Anterior cingulate cortex (tissue), 58 donors: Measurements from ENCODE around the gene ZNF408.

Experiments
- DNase-seq, 58 donors: peaks; one replicate each; lab custom pipeline; 2025; lab: John Stamatoyannopoulos, UW

Gene ZNF408

DNA sequence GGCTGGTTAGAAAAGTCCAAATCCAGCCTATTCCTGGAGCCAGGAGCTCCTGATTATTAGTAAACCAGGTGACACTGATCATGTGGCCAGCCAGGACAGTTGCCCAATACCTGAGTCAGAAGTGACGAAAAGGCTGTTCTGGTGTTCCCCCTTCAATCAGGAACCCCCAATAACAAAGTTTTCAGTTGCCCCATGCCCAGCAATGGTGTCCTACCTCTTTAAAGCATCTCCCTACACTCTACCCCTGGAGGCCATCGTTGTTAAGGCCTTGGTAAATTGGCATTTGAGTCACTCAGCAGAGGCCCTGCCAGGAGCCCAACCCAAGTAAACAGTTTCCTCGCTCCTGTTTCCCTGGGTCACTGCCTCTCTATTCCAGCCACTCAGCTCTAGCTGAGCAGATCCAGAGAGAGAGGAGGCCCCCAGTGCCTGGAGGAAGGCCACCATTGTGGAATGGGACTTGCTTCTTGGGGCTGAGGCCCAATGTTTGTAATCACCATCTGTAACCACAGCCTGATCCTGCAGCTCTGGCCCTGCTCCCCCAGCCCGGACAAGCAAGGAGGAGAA, 25.5 kb upstream of the ZNF408 start:
- DNase-seq = peak in 30 of 58 donors; percentile 18 to 84 (median 51)

DNA sequence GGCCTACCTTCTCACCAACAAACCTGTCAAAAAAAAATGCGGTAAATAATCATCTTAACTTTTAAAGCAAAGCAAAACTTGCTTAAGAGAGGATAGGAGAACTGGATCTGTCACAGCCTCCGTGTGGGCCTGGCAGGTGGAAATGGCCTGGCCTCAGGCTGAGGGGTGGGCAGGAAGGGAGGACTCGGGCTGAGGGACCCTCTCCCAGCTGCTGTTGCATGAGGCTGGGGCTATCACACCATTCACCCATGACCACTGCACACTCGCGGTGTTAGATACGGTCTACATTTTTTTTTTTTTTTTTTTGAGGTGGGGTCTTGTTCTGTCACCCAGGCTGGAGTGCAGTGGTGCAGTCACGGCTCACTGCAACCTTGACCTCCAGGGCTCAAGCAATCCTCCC, 24.9 kb upstream of the ZNF408 start:
- no peak for DNase-seq

DNA sequence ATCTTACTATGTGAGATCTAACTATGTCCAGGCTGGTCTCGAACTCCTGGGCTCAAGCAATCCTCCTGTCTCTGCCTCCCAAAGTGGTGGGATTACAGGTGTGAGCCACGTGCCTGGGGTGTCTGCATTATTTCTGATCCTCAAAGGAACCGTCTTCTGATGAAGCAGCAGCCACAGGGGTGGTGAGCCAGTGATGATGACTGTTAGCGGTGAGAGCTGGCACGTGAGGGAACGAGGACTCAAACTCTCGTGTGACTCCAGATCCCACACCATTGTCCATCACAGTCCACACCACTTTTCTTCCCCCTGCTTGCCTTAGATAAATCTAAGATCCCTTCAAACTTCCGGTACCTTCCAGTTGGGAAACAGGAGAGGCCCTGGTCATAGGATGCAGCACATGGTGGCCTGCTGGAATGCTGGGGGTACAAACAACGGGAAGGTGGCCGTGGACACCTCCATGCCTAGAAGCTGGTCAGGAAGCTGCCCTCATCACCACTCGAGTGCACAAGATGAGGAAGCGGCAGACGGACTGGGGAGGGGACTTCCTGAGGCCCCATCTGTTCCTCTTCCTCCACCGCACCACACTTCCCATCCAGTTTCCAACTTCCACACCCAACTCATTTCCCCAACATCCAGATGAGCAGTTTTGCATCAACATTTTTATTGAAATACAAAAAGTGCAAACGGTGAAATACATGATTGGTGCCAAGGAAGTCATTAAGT, 24.2 kb upstream of the ZNF408 start:
- DNase-seq = peak in 1 of 58 donors; percentile 15

DNA sequence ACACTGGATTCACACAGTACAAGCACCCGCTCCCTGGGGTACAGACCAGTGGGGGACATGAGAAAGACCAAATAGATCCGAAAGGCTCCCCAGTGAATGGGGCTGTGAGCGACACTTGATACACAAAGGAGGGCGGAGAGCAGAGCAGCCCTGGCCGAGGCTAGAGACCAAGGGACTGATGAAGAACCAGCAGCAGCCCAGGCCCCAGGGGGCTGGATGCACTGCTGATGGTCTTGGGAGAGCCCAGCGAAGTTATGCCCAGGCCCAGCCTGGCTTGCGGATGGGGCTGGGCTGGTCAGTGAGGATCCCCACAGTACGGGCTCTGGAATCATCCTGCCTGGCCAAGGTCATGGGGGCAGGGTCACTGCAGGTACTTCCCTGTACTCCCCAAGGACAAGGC, 23.7 kb upstream of the ZNF408 start:
- no peak for DNase-seq

DNA sequence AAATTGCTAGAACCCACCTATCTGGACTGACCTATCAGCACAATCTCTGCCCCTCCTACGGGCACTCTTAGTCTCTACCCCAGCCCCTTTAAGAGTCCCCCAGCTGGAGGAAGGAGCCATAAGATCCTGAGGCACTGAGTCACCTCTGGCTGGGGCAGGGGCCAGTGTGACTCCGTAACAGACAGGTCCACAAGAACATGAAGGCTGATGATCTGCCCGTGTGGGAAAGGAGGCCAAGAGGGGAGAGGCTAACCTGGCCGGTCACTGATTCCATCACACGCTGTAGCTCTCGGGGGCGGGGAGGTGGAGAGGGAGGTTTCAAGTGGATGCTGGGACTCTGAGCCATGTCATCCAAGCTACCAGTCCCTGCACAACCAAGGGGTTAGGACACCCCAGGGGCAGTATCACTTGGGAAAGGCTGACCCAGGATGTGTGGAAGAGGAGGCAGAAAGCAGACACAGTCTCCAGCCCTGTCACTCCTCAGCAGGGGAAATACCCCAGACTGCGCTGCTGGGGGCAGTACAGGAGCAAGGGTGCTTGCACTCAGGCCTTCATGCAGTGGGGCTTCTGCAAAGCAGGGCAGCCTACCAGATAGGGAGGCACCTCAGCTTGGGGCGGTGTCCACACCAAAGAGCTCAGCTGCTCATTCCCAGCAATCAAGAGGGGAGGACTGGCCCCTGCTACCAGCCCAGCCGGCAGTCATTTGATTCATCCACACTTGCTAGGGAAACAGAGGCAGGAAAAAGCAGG, 22.7 kb upstream of the ZNF408 start:
- no peak for DNase-seq

DNA sequence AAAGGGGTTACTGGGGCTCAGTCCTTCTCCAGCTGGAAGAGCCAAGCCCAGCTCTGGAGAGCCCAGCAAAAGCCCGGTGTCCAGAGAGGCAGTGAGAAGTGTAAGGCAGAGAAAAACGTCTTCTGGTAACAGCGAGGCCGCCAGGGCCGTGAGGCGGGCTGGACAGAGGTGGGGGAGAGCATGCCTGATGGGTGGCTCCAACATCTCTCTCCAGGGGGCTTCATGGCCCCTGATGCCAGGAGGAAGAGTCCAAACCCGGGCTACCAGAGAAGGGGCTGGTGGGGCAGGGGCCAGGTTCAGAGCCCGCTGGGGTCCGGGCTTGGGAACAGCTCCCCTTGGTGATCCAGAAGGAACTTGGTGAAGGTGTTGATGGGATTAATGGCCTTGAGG, 22.1 kb upstream of the ZNF408 start:
- DNase-seq = no peak

DNA sequence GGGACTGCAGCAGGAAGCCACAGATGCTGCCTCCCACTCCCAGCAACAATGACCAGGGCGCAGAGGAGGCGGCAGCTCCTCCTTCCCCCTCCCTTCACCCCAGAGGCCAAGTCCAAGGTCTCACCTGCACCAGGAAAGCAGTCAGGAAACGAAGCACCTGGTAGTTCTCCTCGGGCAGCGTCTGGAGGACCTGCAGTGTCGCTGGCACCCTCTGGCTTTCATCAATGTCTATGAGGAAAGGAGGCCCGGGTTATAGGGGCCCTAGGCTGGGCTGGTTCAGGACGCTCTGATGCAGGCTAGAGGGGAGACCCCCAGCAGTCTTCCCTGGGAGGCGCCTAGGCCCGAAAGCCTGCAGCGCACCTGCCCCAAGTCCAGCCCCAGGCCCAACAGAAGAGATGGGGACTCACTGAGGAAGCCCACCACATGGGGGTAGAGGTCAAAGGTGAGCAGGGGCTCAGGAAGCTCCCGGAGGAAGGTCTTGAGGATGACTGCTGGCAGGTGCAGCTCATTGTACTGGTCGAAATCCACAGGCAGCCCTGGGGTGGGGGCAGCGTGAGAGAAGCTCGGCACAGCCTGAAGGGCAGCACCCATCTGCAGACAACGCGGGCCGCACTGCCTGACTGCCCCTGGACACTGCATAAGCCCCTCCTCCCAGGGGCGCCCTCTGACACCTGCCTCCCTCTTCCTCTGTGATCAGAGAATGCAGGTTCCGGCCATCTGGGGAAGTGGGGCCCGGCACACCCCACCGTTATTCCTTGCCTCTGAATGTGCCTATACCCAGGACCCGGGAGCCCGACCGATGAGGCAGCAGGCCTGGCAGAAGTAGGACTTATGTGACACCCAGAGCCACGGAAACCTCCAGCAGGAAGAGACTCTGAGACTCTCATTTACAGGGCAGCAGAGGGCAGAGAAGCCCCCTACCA, 21.3 kb upstream of the ZNF408 start:
- DNase-seq = no peak

DNA sequence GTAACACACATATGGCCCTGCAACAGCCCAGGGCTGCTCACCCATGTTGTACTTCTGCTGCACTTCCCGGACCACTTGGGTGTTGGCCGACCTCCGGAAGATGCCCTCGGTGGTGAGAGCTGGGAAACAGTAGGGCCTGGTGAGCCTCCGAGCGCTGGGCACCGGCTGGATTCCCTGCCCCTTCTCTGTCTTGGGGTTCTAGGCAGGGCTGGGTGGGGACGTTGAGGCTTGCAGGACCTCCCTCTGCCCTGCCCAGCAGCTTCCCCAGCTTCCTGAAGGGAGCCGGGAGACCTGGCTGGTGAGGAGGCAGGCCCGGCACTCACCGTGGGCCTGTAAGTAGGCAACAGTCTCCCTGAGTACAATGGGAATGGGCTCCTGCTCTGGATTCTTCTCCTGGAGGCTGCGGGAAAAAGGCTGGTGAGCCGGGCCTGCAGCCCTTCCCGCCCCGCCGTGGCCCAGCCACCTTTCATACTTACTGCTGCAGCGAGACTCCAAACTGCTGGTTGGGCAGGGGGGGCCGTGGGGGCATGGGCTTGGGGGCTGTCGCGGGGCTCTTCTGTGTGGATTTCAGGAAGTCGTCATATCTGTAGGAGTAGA, 20.6 kb upstream of the ZNF408 start:
- DNase-seq = no peak

DNA sequence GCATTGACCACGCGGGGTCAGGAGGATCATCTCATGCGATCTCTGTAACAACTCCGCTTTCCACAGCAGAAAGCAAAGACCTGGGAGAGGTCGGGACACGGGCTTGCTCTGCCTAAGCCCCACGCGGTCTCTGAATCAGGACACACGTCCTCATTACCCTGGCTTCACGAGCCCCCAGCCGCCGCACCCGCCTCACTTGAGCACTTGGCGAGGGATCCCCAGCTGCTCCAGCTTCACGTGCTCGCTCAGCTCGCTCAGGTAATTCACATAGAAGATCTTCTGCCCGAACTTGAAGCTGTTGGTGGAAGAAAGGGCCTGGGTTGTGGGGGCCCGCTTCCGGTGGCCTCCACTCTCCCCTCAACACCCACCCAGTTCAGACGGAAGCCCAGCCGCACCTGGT, 20.0 kb upstream of the ZNF408 start:
- no peak for DNase-seq

DNA sequence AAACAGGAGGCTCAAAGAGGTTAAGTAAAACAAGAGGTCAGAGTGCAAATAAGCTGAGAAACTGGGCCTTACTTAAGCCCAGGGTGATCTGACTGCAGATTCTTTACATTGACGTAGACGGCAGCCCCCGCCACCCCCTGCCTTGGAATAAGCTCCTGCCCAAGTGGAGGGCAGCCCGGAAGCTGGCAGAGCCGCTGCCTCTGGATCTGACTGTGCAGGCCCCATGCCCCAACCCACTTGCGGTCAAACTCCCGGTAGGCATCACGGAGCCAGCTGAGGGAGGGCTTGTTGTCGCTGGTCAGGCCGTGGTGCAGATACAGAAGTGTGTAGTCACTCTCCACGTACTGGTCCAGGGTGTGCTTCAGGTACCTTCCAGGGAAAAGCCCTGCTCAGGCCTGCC, 19.0 kb upstream of the ZNF408 start:
- DNase-seq = no peak

DNA sequence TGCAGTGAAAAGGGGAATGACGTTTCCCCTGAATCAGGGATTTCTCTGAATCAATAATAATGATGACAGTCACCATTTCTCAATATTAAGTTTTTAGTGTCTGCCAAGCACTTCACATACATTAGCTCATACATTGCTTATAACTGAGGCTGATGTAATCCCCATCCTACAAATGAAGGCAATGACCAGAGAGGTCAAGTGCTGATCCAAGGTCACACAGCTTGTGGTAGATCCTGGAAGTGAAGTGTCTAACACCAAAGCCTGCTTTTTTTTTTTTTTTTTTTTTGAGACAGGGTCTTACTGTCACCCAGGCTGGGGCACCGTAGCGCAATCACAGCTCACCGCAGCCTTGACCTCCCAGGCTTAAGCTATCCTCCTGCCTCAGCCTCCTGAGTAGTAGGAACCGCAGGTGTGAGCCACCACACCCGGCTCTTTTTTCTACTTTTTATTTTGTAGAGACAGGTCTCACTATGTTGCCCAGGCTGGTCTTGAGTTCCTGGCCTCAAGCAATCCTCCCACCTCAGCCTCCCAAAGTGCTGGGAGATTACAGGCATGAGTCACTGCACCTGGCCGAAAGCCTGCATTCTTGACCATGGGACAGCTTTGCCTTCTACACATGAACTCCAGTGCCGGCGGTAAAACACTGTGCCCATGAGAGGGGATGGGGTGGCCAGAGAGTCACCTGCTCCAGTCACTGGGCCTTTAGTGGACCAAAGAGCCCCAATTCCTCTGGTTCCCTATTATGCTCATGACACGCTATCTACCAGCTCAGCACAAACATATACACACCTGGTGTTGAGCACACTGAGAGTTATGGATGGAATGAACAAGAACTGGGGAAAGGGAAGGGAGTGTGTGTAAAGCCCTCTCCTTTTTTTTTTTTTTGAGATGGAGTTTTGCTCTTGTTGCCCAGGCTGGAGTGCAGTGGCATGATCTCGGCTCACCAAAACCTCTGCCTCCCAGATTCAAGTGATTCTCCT, 17.8 kb upstream of the ZNF408 start:
- DNase-seq = no peak

DNA sequence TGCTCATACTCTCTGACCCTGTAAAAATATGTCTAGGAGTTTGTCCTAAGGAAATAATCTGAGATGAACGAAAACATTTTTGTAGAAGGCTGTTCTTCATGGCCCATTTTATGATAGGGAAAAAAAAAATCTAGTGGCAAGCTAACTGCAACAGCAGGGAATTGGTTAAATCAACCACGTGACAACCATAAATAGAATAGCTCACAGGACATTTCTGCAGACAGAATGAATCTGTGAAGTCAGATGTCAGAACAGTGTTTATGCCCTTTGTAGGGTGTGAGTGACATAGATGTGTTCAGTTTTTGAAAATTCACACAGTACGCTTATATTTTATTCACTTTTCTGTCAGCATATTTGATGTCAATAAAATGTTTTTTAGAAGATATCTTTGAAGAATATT, 16.5 kb upstream of the ZNF408 start:
- peak in 1 of 58 donors; percentile 46 for DNase-seq

DNA sequence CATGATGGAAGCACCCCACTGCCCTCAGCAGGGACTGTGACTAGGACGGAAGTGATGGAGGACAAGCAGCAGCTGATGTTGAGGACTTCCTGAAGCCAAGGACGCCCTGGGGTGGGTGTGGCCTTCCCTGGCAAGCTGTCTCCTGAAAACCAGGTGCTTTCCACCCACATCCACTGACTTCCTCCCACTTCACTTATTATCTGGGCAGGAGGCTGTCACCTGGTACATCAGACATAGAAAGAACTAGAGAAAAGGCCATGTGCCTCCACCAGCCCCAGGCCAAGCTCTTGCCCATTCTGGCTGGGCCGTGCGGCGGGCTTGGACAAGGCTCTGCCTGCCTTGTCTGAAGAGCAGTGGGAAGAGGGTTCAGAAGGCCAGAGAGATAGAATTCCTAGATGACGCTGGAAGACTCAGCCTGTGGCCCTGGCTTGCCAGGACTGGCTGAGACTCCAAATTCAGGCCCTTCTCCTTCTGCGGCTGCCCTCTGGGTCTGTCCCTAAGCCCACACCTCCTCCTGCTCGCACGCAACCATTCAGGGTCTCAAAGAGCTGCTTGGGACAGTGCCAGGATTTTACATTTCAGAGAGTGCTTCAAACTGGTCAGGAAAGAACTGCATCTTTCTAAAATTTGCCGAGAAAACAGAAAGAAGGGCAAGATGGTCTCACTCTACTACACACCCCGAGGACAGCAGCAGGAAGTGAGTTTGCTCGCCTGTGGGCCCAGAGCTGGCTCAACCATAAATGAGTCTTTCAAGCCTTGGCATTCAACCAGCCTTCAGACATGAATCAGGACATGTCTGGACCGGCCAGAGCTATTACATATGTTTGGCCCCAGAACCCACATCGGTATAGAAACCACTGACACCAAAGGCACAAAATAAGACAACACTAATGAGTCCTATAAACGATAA, 13.7 kb upstream of the ZNF408 start:
- peak in 12 of 58 donors; percentile 13 to 64 (median 32) for DNase-seq

DNA sequence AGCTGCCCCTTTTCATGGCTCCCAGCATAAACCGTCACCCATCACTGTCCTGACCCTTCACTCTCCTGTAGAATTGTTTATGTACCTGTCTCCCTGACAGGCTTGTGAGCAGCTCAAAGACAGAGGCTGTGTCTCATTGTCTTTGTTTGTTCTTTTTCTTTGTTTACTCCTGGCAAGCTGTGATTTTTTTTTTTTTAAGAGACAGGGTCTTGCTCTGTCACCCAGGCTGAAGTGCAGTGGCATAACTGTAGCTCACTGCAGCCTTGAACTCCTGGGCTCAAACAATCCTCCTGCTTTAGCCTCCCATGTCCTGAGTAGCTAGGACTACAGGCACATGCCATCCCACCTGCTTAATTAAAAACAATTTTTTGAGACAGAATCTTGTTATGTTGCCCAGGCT, 10.1 kb upstream of the ZNF408 start:
- DNase-seq = no peak

DNA sequence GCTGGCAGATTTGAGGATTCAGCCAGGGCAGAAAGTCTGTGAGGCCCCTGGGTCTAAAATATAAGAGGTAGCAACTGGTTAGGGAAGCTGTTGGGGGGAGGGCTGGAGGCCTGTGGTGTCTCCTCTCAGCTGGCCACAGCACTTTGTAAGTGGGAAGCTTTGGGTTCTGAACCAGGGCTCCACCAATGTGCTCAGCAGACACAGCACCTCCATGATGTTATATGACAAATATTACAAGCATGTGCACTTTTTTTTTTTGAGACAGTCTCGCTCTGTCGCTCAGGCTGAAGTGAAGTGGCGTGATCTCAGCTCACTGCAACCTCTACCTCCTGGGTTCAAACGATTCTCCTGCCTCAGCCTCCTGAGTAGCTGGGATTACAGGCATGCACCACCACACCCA, 8.4 kb upstream of the ZNF408 start:
- DNase-seq = no peak

DNA sequence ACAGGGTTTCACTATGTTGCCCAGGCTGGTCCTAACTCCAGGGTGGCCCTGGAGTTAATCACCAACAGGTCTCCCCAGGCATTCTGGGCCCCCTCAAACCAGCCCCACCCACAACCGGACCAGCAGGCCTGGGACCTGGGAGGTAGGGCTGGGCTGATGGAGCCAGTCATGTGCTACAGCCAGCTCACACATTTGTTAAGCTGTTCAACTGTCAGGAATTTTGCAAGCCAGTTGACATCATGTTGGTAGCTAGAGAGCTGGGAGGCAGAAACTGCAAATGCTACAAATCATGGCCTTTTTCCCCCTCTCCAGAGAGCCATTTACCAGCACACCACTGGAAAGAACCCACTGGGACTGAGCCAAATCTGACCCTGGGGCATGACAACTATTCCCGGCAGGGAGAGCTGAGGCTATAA, 7.2 kb upstream of the ZNF408 start:
- DNase-seq = peak in 2 of 58 donors; percentile 33 to 57

DNA sequence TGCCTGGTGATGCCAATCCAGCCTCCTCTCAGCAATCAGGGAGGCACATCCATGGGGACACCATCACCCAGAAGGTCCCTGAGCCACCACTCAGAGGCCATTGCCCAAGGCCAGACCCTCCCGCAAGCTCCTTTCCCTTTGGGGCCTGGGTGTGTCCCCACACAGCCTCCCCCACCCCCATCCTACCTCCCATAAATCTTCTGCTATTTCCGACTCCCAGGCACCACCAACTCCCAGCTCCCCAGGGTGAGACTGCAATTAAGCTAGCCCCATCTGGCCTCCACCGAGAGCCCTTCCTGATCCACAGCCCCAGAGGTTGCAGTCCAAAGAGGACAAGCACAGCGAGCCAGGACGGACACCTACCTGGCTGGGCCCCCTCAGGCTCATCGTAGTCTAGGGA, 6.8 kb upstream of the ZNF408 start:
- DNase-seq = no peak

DNA sequence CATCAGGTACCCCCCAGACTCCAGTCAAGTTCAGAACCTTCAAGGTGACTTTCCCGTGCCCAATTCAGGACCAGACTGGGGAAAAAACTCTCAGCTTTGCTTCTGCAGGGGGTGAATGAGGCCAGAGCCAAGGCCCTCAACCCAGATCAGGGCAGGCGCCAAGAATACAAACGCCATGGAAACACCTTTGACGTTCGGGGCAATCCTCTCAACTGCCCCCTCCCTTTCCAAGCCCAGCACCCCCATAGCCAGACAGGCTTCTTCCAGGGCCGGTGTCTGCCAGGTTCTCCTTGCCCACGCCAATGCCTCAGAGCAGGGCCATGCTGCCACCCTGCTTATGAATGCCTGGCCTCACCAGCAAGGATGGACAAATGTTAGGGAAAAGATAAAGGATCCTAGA, 6.2 kb upstream of the ZNF408 start:
- DNase-seq = peak in 7 of 58 donors; percentile 18 to 46 (median 29)
